Endothelial cell of umbilical vein (primary cell): ENCODE measurements around the gene C1orf116. TPM values are rescaled to one million over a fixed set of nuclear protein-coding genes. Genes with fewer than 3 reads are reported as not detected.

Experiments
- BruUV-seq: library from RNA; stranded (reverse); fragments of 400-500 nt; replicated peaks from 2 replicates; lab custom pipeline; 2021; lab: Mats Ljungman, UMichigan
- CTCF ChIA-PET: fragments of 300-600, 350-600 bp; sonication (Branson Sonifier 250); formaldehyde crosslinking; loops from one replicate; lab custom pipeline; 2021; ENCODE audit warnings: antibody characterized with exemption, inconsistent platforms; lab: Charles Lee
- POLR2A ChIA-PET: fragments of 300-600, 350-600 bp; sonication (Branson Sonifier 250); formaldehyde crosslinking; loops from one replicate; lab custom pipeline; 2021; ENCODE audit warnings: antibody characterized with exemption, inconsistent platforms; lab: Charles Lee
- DNase-seq: peaks from one replicate; pipeline ENCODE4 v3.0.0-alpha.2; 2011; ENCODE audit warnings: low read depth, low spot score
- FAIRE-seq: peaks from 2 replicates; lab custom pipeline; 2011; peaks lifted over from hg19 to GRCh38; lab: Jason Lieb, UNC
- H2AFZ ChIP-seq: 2 replicates; pipeline ENCODE4 v1.6.0; 2012; ENCODE audit warnings: low read depth, low read length, control low read depth, inconsistent platforms
- H3K27ac ChIP-seq: 2 replicates; pipeline ENCODE4 v1.5.1; 2011; ENCODE audit warnings: low read depth, mild to moderate bottlenecking, control low read depth, low read length, moderate library complexity; ENCODE audit not compliant: insufficient read depth
- H3K27me3 ChIP-seq, 2 experiments: 2 replicates each; pipeline versions ENCODE4 v1.6.0 to v1.6.1; 2011; ENCODE audit warnings: low read length in 2 of 2, mixed read lengths in 1 of 2; ENCODE audit not compliant: control insufficient read depth in 2 of 2, insufficient read depth in 2 of 2
- H3K36me3 ChIP-seq, 2 experiments: 2 replicates in 1 of 2; 3 replicates in 1 of 2; pipeline ENCODE4 v1.5.1; 2011; ENCODE audit warnings: low read length in 2 of 2, mild to moderate bottlenecking in 1 of 2, moderate library complexity in 1 of 2; ENCODE audit not compliant: control insufficient read depth in 2 of 2, insufficient read depth in 2 of 2; ENCODE audit errors: extremely low read depth in 1 of 2
- H3K4me1 ChIP-seq: 3 replicates; pipeline ENCODE4 v1.5.1; 2011; ENCODE audit warnings: mild to moderate bottlenecking, low read length; ENCODE audit not compliant: control insufficient read depth, insufficient read depth; ENCODE audit errors: extremely low read depth
- H3K4me2 ChIP-seq: 2 replicates; pipeline ENCODE4 v1.6.1; 2011; ENCODE audit warnings: low read length, control low read depth, mixed read lengths; ENCODE audit not compliant: insufficient read depth
- H3K4me3 ChIP-seq, 3 experiments: fragments of 200-600 bp in 1 of 3; sonication (generic), shearing (Covaris generic) in 1 of 3; replicated peaks in 1 of 3; 2 replicates each; pipeline ENCODE4 v1.5.1; 2011 to 2016; ENCODE audit warnings: control low read depth in 3 of 3, low read length in 3 of 3, mild to moderate bottlenecking in 2 of 3, inconsistent platforms in 1 of 3, low read depth in 1 of 3, moderate library complexity in 1 of 3; ENCODE audit not compliant: insufficient read depth in 1 of 3
- H3K79me2 ChIP-seq: 2 replicates; pipeline ENCODE4 v1.6.0; 2012; ENCODE audit warnings: low read length, inconsistent platforms; ENCODE audit not compliant: control insufficient read depth, insufficient read depth
- H3K9ac ChIP-seq: replicated peaks from 2 replicates; pipeline ENCODE3; 2011; ENCODE audit warnings: low read length, control low read depth; ENCODE audit not compliant: insufficient read depth; ENCODE audit errors: extremely low read depth
- H3K9me1 ChIP-seq: replicated peaks from 3 replicates; pipeline ENCODE4 v1.6.0; 2011; ENCODE audit warnings: mild to moderate bottlenecking, low read length; ENCODE audit not compliant: control insufficient read depth, insufficient read depth; ENCODE audit errors: extremely low read depth
- H3K9me3 ChIP-seq: replicated peaks from 2 replicates; pipeline ENCODE4 v1.5.1; 2012; ENCODE audit warnings: low read length, inconsistent platforms; ENCODE audit not compliant: control insufficient read depth, insufficient read depth
- H4K20me1 ChIP-seq: replicated peaks from 2 replicates; pipeline ENCODE3; 2011; ENCODE audit warnings: mild to moderate bottlenecking, low read length; ENCODE audit not compliant: control insufficient read depth, insufficient read depth; ENCODE audit errors: extremely low read depth
- EZH2 ChIP-seq: IDR thresholded peaks from 2 replicates; pipeline ENCODE4 v1.6.1; 2012; ENCODE audit warnings: borderline replicate concordance, low read depth, mild to moderate bottlenecking, moderate library complexity, low read length, inconsistent platforms; ENCODE audit not compliant: severe bottlenecking
- GATA2 ChIP-seq: IDR thresholded peaks from 2 replicates; pipeline ENCODE4 v1.7.0; 2011; ENCODE audit warnings: low read depth, mild to moderate bottlenecking, moderate library complexity, mixed read lengths, low read length; ENCODE audit not compliant: insufficient read length, insufficient read depth
- POLR2AphosphoS5 ChIP-seq: IDR thresholded peaks from 2 replicates; pipeline ENCODE4 v1.6.1; 2012; ENCODE audit warnings: low read depth, mild to moderate bottlenecking, control low read depth, low read length, moderate library complexity; ENCODE audit not compliant: insufficient read depth
- dilution Hi-C: fragments of 300-500 bp; cut with MboI; formaldehyde crosslinking; loops from one replicate; pipeline ENCODE4 v1.15.0; 2019; ENCODE audit warnings: low sequenced_read_pairs; ENCODE audit not compliant: extremely low pct_ligation_motif_present
- intact Hi-C: fragments of 100-400 bp; cut with micrococcal nuclease; formaldehyde crosslinking; loops from one replicate; pipeline ENCODE4 v1.10.0; 2022
- polyA plus RNA-seq, 4 experiments: library from polyadenylated mRNA; depleted of rRNA in 3 of 4; stranded (reverse) in 3 of 4; unstranded in 1 of 4; fragments of >200 nt; gene quantifications; 2 replicates each; pipeline versions ENCODE4 v1.2.1 to v1.2.3, GENCODE V29; 2011 to 2012; ENCODE audit warnings: missing spikeins in 1 of 4
- total RNA-seq: library from RNA; stranded (reverse); gene quantifications from 2 replicates; pipeline ENCODE4 v1.2.3, GENCODE V29; 2021
- TF ChIP-seq, protein P1 (sequence below), 2 donors: IDR thresholded peaks; 1 replicate in 1 of 2; 2 replicates in 1 of 2; pipeline ENCODE4 v1.5.1; 2011; ENCODE audit warnings: low read length in 2 of 2, mild to moderate bottlenecking in 2 of 2, moderate library complexity in 2 of 2, control low read depth in 1 of 2, inconsistent platforms in 1 of 2, low read depth in 1 of 2; ENCODE audit not compliant: insufficient read depth in 1 of 2; ENCODE audit errors: extremely low read depth in 1 of 2
- TF ChIP-seq, protein P2 (sequence below): IDR thresholded peaks from 2 replicates; pipeline ENCODE4 v1.6.1; 2011; ENCODE audit not compliant: insufficient read depth, insufficient read length

The C1orf116 gene
- total and polyA plus RNA-seq, 2 donors (not counting 3 experiments of a cell fraction or from before 2014, with no cell fraction given): 0.07 TPM; not detected in 1

GRCh38 chr1:206971029-206971655 is 61.4 kb downstream of the C1orf116 start:
- Histone ChIP-seq H3K27me3 (peaks cover 2 to 10% of the 10 kb centered on the region in 2 experiments), H3K9me3 (no peaks in the 10 kb centered on the region), H3K79me2 (no peaks in the 10 kb centered on the region), H3K9ac (no peak overlapping the region), H3K27ac (no peak overlapping the region), H4K20me1 (no peaks in the 10 kb centered on the region), H2AFZ (no peak overlapping the region), H3K4me1 (no peaks in the 10 kb centered on the region), H3K4me2 (no peak overlapping the region), H3K9me1 (no peaks in the 10 kb centered on the region), H3K4me3 (no peak overlapping the region), H3K36me3 (no peaks in the 10 kb centered on the region)
- dilution Hi-C loops: no loop called here
- CTCF ChIA-PET: interaction anchor here (1.6 kb wide), 1 partner anchor 11 kb away, joined by 6 read pairs; no protein-coding TSS in a partner anchor
- intact Hi-C loops: no loop called here
- no TSS peak for BruUV-seq
- POLR2A ChIA-PET: no interaction called here
- TF ChIP-seq GATA2 (no peak), POLR2AphosphoS5 (no peak), EZH2 (no peak)
- TF ChIP-seq, protein P1, sequence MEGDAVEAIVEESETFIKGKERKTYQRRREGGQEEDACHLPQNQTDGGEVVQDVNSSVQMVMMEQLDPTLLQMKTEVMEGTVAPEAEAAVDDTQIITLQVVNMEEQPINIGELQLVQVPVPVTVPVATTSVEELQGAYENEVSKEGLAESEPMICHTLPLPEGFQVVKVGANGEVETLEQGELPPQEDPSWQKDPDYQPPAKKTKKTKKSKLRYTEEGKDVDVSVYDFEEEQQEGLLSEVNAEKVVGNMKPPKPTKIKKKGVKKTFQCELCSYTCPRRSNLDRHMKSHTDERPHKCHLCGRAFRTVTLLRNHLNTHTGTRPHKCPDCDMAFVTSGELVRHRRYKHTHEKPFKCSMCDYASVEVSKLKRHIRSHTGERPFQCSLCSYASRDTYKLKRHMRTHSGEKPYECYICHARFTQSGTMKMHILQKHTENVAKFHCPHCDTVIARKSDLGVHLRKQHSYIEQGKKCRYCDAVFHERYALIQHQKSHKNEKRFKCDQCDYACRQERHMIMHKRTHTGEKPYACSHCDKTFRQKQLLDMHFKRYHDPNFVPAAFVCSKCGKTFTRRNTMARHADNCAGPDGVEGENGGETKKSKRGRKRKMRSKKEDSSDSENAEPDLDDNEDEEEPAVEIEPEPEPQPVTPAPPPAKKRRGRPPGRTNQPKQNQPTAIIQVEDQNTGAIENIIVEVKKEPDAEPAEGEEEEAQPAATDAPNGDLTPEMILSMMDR (IDR thresholded peaks at IDR 0.05; ENCODE audit: extremely low read depth in 1 of 2, insufficient read depth in 1 of 2, low read depth in 1 of 2, low read length in 2 of 2): no peak
- TF ChIP-seq, protein P2, sequence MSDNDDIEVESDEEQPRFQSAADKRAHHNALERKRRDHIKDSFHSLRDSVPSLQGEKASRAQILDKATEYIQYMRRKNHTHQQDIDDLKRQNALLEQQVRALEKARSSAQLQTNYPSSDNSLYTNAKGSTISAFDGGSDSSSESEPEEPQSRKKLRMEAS: no peak
- DNase-seq (no peak), FAIRE-seq (no peak)
